HG03520 (cell line): ENCODE data around the gene RTEL1.
A peak's percentile ranks its signal among the peaks of the same experiment; 100 is the strongest.
"Not testable (repeated sequence)": the region's sequence is repeated elsewhere in the genome, so short reads cannot be mapped to it uniquely, and the experiment has no call there.

Experiments
- ATAC-seq: cut with Tn5 transposase; IDR thresholded peaks from one replicate; pipeline ENCODE4 v1.9.1; 2021; ENCODE audit warnings: mild to moderate bottlenecking, moderate library complexity; ENCODE audit not compliant: unreplicated experiment

The RTEL1 gene

DNA sequence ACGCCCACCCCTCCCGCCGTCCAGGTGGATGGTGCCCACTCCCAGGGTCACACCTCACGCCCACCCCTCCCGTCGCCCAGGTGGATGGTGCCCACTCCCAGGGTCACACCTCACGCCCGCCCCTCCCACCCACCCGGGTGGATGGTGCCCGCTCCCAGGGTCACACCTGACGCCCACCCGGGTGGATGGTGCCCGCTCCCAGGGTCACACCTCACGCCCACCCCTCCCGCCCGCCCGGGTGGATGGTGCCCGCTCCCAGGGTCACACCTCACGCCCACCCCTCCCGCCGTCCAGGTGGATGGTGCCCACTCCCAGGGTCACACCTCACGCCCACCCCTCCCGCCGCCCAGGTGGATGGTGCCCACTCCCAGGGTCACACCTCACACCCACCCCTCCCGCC, 7.6 kb upstream of the RTEL1 start:
- not testable (repeated sequence) for ATAC-seq

- no peak for ATAC-seq
These were observed 6.2 kb upstream of the RTEL1 start for GRCh38 chr20:63651942-63652191.

- no peak for ATAC-seq
These were observed 5.7 kb upstream of the RTEL1 start for GRCh38 chr20:63652192-63652980.

DNA sequence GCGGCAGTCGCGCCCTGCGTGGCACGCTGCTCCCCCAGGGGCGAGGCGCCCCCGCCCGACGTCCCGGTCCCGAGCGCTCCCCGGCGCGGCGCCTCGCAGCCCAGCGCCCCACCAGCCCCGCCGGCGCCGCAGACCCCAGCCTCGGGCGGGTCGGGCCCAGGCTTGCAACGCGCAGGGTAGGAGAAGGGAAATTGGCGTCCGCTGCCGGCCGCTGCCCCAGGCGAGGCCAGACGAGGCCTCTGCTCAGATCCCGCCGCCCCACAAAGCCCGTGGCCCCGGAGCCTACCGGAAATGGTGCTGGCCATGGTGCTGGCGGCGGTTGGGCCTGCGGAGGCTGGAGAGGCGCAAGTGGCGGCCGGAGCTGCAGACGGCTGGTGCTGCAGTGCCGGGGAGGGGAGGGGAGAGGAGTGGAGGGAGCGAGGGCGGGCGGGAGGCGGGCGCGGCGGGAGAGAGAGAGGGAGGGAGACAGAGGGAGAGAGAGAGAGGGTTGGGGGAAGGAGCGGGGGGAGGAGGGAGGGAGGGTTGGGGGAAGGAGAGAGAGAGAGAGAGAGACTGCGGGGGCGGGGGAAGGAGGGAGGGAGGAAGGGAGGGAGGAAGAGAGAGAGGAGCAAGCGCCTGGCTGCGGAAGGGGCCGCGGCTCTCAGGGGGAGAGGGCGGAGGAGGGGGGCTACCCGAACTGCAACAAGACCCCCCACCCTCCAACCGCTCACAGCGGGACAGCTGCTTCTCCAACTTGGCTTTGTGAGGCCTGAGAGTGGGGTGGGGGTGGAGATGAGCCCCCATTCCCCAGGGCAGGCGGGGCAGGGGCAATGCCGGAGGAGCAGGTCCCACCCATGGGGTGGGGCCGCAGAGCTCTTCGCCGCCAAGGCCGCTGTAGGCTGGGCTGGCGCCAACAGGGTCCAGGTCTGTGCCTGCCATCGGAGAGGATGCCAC, 4.8 kb upstream of the RTEL1 start, which contains the start of gene STMN3:
Gene STMN3 (minus strand): TSS at position 384 of the 933 bp plus-strand sequence. CDS start 79 bp downstream, at position 305.
- ATAC-seq, result no peak

DNA sequence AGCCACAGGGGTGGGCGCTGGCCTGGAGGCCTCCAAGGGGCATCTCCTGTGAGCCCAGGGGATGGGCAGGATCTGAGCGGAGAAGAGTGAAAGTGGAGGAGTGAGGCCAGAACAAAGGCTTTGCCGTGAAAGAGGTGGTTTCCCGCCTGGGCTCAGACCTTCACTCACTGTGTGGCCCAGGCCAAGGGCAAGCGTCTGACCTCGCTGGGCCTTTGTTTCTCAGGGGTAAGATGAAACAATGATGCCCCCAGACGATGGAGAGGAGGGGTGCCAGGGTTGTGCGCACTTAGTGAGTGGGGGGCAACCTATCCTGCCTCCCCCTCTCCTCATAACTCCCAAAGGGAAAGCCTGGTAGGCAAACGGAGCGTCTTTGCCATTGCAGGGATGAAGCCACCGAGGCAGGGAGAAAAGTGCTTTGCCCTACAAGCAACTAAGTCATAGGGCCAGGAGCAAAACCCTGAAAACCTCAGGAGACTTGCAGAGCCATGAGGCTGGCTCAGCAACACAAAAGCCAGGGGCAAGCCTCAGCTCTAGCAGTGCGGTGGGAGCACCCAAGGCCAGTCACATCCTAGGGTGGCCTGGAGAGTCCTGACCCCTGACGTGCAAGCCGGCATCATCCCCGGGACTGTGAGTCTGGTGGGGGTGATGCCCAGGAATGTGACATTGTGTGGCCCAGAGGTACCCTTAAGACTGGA, 4.0 kb upstream of the RTEL1 start:
- ATAC-seq, result no peak

DNA sequence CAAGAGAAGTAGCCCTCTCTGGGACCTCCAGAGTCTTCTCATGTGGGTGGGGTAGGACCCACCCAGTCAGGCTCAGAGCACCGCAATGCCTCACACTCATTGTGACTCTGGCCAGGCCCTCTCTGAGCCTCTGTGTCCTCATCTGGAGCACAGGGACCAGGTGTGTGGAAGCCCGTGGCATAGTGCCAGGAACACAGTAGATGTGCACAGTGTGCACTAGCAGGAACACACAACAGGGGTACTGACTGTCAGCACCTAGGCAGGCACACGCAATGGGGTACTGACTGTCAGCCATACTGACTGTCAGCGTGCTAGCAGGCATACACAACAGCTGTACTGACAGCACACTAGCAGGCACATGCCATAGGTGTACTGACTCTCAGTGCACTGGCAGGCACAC, 2.9 kb upstream of the RTEL1 start:
- ATAC-seq, result no peak

- ATAC-seq, result no peak
These were observed 1.7 kb upstream of the RTEL1 start for GRCh38 chr20:63656451-63656850.

DNA sequence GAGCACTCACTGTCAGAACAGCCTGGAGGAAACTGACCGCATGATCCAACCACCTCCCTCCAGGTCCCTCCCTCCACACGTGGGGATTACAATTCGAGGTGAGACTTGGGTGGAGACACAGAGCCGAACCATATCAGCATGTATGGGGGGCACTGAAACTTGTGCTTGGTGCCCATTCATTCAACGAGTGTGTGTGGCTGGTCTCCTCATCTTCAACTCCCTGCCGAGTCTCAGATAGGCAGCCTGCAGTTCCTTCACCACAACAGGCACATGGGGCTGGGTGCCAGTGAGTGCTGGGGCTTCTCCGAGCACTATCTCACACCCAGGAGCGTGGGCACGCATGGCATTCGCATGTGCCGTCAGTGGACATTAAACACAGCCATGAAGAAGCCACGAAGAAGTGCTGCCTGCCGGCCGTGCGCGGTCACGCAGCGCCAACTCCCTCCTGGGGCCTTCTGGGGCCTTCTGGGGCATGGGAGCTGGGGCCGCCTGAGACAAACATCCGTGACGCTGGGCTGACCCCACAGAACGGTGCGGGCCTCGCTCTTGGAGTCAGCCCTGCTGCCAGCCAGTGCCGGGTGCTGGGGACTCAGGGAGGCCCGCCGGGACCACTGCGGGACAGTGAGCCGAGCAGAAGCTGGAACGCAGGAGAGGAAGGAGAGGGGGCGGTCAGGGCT, 714 bp upstream of the RTEL1 start:
- no peak for ATAC-seq

GRCh38 chr20:63658749-63659187, 656 bp downstream of the RTEL1 start:
- ATAC-seq, result peak; percentile 12

DNA sequence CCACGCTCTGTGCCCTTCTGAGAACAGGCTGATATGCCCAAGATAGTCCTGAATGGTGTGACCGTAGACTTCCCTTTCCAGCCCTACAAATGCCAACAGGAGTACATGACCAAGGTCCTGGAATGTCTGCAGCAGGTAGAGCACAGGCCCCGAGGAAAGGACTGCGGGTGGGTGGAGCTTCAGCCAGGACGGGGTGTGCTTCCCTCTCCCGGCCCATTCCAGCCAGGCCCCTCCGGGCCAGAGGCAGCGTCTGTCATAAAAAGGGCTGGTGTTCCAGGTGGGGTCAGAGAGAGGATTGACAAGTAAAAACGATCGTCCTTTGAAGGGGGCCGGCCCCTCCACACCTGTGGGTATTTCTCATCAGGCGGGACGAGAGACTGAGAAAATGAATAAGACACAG, 1.3 kb downstream of the RTEL1 start:
- no peak for ATAC-seq

DNA sequence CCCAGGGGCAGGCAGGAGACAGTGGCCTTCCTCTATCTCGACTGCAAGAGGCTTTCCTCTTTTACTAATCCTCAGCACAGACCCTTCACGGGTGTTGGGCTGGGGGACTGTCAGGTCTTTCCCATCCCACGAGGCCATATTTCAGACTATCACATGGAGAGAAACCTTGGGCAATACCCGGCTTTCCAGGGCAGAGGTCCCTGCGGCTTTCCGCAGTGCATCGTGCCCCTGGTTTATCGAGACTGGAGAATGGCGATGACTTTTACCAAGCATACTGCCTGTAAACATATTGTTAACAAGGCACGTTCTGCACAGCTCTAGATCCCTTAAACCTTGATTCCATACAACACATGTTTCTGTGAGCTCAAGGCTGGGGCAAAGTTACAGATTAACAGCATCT, 2.1 kb downstream of the RTEL1 start:
- ATAC-seq, result not testable (repeated sequence)

- no peak for ATAC-seq
These were observed 2.5 kb downstream of the RTEL1 start for GRCh38 chr20:63660622-63661021.

DNA sequence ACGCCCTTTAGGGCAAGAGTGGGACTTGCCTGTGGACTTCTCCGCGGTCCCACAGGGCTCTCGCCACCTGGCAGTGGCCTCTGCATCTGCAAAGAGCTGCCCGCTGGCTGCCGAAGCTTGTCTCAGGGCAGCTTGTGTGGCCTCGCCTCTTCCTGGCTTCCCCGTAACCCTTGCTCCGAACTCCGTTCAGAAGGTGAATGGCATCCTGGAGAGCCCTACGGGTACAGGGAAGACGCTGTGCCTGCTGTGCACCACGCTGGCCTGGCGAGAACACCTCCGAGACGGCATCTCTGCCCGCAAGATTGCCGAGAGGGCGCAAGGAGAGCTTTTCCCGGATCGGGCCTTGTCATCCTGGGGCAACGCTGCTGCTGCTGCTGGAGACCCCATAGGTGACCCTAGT, 3.0 kb downstream of the RTEL1 start:
- ATAC-seq, result no peak

GRCh38 chr20:63661959-63662812, 4.1 kb downstream of the RTEL1 start:
- no peak for ATAC-seq

DNA sequence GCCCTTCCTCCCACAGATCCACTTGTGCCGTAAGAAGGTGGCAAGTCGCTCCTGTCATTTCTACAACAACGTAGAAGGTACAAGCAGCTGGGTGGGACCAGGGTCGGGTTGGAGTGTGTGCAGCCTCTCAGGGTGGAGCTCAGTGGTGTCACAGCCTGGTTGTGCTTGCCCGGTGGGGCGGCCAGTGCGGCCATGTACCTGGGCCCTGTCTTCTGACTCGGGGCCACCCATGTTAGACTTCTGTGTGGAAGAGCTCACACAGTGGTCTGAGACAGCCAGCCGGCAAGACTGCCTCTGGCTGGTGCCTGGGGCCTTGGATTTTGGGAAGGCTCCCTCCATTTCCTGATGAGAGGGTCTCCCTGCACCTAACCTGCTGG, 4.7 kb downstream of the RTEL1 start:
- no peak for ATAC-seq

GRCh38 chr20:63663332-63664066, 5.4 kb downstream of the RTEL1 start:
- ATAC-seq, result no peak

DNA sequence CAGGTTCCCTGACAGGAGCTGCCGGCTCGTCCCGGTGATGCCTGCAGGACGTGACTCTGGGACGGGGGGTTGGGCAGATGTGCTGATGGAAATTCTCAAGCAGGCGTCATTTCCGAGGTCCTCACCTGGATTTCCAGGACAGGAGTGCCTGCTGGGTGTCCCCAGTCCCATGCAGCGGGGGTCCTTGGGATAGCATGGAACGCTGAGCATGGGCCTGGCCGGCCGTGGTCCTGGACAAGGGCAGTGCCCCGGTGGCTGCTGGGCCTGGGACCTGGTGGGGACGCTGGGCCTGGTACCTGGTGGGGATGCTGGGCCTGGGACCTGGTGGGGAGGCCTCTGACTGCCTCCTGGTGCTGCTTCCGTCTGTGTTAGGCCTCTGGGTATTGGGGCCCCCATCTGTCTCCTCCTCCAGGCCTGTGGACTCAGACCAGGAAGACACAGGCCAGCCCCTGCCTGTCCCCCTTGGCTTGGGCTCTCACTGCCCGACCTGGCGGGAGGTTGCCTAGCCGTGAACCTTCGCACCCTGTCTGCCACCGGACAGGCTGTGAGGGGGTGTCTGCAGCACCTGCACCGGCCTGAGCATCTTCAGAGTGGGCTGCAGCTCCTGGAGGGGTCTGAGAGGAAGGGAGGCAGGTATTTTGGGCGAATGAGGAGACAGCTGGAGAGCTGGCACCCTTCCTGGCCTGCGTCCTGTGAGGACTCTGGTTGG, 6.2 kb downstream of the RTEL1 start:
- ATAC-seq, result no peak

DNA sequence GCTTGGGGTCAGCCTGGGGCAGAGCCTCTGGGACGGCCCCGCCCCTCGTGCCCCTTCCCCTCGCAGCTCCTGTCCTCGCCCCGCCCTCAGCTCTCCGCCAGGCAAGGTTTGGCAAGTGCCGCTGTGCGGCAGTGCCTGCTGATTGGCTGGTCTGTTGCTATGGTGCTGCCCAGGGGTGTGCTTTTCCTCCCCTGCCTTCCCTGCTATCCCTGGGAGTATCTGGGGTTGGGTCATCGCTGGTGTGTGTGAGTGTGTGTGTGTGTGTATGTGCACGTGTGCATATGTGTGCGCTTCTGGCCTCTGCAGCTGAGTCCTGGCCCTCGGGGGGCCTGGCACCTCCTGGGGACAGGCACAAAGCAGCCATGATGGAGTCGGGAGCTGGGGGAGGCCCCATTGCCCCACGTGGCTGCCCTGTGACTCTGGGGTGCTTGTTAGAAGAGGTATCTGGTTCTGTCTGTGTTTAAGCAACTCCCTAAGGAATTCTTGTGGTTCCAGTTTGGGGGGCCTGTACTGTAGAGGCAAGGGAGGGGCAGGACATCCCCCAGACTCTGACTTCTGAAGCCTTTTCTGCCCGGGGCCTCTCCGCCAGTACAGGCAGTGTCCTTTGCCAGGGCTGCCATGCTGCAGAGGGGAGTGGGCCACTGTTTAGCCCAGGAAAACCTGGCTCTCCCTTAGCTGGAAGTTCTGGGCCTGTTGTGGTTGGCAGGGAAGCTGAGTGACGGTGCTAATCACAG, 6.9 kb downstream of the RTEL1 start:
- ATAC-seq, result no peak
